ENCODE results near the gene ATG4A.

GRCh38 chrX:108168961-108169740 is 77.6 kb downstream of the ATG4A start:
- TF ChIP-seq EZH2phosphoT487 (IDR thresholded peaks at IDR 0.05; ENCODE audit: low read depth, severe bottlenecking, unreplicated experiment): no peak
- TF ChIP-seq CTCF (IDR thresholded peaks at IDR 0.05; ENCODE audit: poor library complexity): no peak
